Vagina (tissue), 2 donors: Measurements from ENCODE around the gene KCNMB2. TPM values are rescaled to one million over a fixed set of nuclear protein-coding genes. Genes with fewer than 3 reads are reported as not detected.

ENCODE experiments used
- DNase-seq, 2 donors: peaks; one replicate each; pipeline ENCODE4 v3.0.0-alpha.2; 2017; ENCODE audit errors: extremely low spot score in 2 of 2
- H3K27ac ChIP-seq: fragments of 200-600 bp; sonication (generic); one replicate; pipeline ENCODE4 v1.5.1; 2019
- H3K27me3 ChIP-seq: fragments of 200-600 bp; sonication (generic); one replicate; pipeline ENCODE4 v1.5.1; 2019
- H3K36me3 ChIP-seq, 2 donors: fragments of 200-600 bp; sonication (generic); one replicate each; pipeline ENCODE4 v1.5.1; 2017 to 2019
- H3K4me1 ChIP-seq: fragments of 200-600 bp; sonication (generic); one replicate; pipeline ENCODE4 v1.5.1; 2019
- H3K4me3 ChIP-seq, 2 donors: fragments of 200-600 bp; sonication (generic); 1 replicate in 1 of 2; 2 replicates in 1 of 2; pipeline ENCODE4 v1.5.1; 2016 to 2019
- H3K9me3 ChIP-seq: fragments of 200-600 bp; sonication (generic); one replicate; pipeline ENCODE4 v1.5.1; 2019
- POLR2A ChIP-seq, 2 donors: fragments of 450-650 bp; IDR thresholded peaks; one replicate each; pipeline ENCODE4 v1.6.1; 2017; ENCODE audit warnings: antibody characterized with exemption in 2 of 2, mild to moderate bottlenecking in 2 of 2, moderate library complexity in 2 of 2
- POLR2AphosphoS5 ChIP-seq, 2 donors: sonication (generic); formaldehyde crosslinking; IDR thresholded peaks; one replicate each; pipeline ENCODE4 v1.9.0; 2017; ENCODE audit warnings: antibody characterized with exemption in 2 of 2, mild to moderate bottlenecking in 2 of 2, low read depth in 1 of 2; ENCODE audit not compliant: insufficient read depth in 1 of 2
- intact Hi-C: fragments of 100-400 bp; cut with DNase I; formaldehyde crosslinking; loops from one replicate; pipeline ENCODE4 v1.15.1; 2023
- total RNA-seq: library from RNA; depleted of rRNA; stranded (reverse); fragments of >200 nt; gene quantifications from one replicate; pipeline ENCODE4 v1.2.3, GENCODE V29; 2016
- TF ChIP-seq, protein P1 (sequence below), 3 experiments: fragments of 450-650 bp in 2 of 3; fragments of 200-600 bp in 1 of 3; sonication (generic) in 1 of 3; IDR thresholded peaks; one replicate each; pipeline ENCODE4 v1.5.1; 2017 to 2019; ENCODE audit warnings: antibody characterized with exemption in 3 of 3, mild to moderate bottlenecking in 2 of 3, moderate library complexity in 2 of 3

The KCNMB2 gene
- total RNA-seq, 1 donor from 2014 or later, result 1.5 TPM

DNA sequence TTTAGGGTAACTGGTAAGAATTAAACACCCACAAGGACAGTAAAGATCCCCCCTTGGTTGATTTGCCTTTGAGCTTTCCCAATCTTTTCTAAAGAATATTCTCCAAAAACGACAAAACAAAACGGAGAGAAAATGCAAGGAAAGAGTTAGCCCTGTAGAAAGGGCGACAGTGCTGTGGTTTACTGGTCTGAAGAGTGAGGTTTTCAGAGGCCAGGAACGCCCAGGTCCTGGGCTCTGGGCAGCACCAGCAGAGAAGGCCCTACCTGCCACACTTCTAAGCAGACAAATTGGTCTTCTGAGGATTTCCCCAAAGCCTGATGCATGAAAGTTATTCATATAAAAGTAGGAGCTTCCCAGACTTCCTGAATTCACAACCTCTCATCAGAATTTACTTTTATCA, 119.3 kb downstream of the KCNMB2 start:
- Histone ChIP-seq H3K36me3 (no peaks in the 10 kb centered on the region), H3K4me1 (no peaks in the 10 kb centered on the region), H3K9me3 (no peaks in the 10 kb centered on the region), H3K4me3 (no peak overlapping the region), H3K27ac (no peak overlapping the region), H3K27me3 (no peaks in the 10 kb centered on the region)
- intact Hi-C loops, result no loop called here
- TF ChIP-seq POLR2AphosphoS5 (IDR thresholded peaks at IDR 0.05; ENCODE audit: insufficient read depth in 1 of 2, low read depth in 1 of 2) (no peak), POLR2A (IDR thresholded peaks at IDR 0.05) (no peak)
- TF ChIP-seq, protein P1, sequence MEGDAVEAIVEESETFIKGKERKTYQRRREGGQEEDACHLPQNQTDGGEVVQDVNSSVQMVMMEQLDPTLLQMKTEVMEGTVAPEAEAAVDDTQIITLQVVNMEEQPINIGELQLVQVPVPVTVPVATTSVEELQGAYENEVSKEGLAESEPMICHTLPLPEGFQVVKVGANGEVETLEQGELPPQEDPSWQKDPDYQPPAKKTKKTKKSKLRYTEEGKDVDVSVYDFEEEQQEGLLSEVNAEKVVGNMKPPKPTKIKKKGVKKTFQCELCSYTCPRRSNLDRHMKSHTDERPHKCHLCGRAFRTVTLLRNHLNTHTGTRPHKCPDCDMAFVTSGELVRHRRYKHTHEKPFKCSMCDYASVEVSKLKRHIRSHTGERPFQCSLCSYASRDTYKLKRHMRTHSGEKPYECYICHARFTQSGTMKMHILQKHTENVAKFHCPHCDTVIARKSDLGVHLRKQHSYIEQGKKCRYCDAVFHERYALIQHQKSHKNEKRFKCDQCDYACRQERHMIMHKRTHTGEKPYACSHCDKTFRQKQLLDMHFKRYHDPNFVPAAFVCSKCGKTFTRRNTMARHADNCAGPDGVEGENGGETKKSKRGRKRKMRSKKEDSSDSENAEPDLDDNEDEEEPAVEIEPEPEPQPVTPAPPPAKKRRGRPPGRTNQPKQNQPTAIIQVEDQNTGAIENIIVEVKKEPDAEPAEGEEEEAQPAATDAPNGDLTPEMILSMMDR (IDR thresholded peaks at IDR 0.05), result no peak
- DNase-seq, result no peak

DNA sequence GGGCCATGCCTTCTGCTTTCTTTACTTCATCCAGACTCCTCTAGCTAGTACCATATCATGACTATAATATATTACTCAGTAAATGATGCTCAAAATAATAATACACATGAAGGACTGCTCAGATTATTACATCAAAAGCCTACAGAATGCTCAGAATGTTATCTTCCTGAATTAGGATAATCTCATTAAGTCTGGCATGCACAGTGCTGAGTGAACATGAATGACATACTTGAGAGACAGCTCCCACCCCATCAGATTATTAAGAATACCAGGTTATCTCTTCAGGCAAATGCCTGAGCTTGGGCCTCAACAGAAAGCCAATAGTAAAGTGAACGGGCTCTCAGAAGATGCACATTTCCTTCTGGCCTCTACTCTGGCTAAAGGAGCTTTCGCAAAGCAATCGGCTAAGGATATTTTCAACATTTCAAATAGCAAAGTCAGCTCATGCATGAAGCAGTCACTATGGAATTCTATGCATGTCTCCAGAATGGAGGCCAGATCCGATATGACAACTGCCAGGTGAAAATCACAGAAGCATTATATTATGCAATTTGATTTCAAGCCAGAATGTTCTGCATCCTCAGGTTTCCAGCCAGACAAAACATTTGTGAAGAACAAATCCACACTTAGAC, 122.6 kb downstream of the KCNMB2 start:
- no peaks in the 10 kb centered on the region for H3K4me1 ChIP-seq
- H3K27me3 ChIP-seq, result no peaks in the 10 kb centered on the region
- no peaks in the 10 kb centered on the region for H3K9me3 ChIP-seq
- intact Hi-C loops, result no loop called here
- no peaks in the 10 kb centered on the region for H3K36me3 ChIP-seq
- H3K27ac ChIP-seq, result no peak overlapping the region
- TF ChIP-seq, protein P1 (IDR thresholded peaks at IDR 0.05), result no peak
- no peak for TF ChIP-seq POLR2A (IDR thresholded peaks at IDR 0.05)
- no peak for TF ChIP-seq POLR2AphosphoS5 (IDR thresholded peaks at IDR 0.05; ENCODE audit: insufficient read depth in 1 of 2, low read depth in 1 of 2)
- H3K4me3 ChIP-seq, result no peak overlapping the region
- DNase-seq, result no peak

DNA sequence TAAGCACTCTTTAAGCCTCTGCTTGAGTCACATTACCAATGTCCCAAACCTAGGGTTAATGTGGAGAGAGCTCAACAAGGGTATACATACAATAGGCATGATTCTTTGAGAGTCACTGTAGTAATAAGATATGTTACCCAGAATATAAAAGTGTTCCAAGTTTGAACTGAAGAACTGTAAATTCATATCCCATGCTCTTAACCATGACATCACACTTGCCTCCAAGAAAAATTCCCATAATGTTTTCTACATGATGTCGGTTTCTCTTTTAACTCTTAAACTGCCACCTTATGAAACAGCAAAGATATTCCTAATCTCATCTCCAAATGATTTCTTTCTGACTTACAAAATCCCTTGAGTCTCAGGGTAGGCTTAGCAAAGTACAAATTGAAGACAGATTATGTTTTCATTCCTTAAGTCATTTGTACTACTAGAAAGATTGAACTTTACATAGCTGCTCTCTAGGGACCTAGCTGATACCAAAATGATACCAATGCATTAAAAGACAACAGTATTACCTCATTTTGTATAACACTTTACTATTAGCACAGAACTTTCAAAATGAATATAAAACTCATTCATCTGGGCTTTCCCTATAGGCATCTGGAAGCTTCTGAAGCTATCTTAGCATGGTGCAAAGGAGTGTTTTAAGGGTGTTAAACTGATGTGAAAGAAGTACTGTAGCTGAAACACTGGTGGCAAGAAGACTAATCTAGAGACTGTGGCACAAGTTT, 127.1 kb downstream of the KCNMB2 start:
- TF ChIP-seq, protein P1 (IDR thresholded peaks at IDR 0.05), result no peak
- TF ChIP-seq POLR2AphosphoS5 (IDR thresholded peaks at IDR 0.05; ENCODE audit: insufficient read depth in 1 of 2, low read depth in 1 of 2), result no peak
- no peak for TF ChIP-seq POLR2A (IDR thresholded peaks at IDR 0.05)
- H3K4me3 ChIP-seq, result no peak overlapping the region
- intact Hi-C loops, result no loop called here
- H3K36me3 ChIP-seq, result no peaks in the 10 kb centered on the region
- no peak for DNase-seq
- no peaks in the 10 kb centered on the region for H3K4me1 ChIP-seq
- H3K27ac ChIP-seq, result no peak overlapping the region
- no peaks in the 10 kb centered on the region for H3K27me3 ChIP-seq
- H3K9me3 ChIP-seq, result no peaks in the 10 kb centered on the region

DNA sequence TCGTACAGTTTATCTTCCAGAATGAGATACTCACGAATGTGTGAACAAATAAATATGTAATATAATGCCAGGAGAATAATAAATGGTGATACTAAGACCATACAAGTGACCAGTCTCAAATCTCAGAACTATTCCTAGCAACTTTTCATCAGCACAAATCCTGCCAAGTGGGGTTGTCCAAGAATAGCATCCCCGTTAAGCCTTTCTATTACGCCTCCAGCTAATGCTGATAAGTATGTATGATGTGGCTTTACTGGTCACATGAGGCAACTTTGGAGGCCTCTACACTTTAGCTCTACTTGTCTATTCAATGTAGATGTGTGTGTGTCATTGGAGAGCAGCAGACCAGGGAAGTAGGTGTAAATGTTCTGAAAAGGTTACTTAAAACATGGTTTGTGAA, 129.5 kb downstream of the KCNMB2 start:
- Histone ChIP-seq H3K27me3 (no peaks in the 10 kb centered on the region), H3K27ac (no peak overlapping the region), H3K9me3 (no peaks in the 10 kb centered on the region), H3K4me1 (no peaks in the 10 kb centered on the region), H3K36me3 (no peaks in the 10 kb centered on the region), H3K4me3 (no peak overlapping the region)
- no peak for DNase-seq
- TF ChIP-seq, protein P1 (IDR thresholded peaks at IDR 0.05), result no peak
- TF ChIP-seq POLR2AphosphoS5 (IDR thresholded peaks at IDR 0.05; ENCODE audit: insufficient read depth in 1 of 2, low read depth in 1 of 2), result no peak
- no peak for TF ChIP-seq POLR2A (IDR thresholded peaks at IDR 0.05)
- intact Hi-C loops, result no loop called here

DNA sequence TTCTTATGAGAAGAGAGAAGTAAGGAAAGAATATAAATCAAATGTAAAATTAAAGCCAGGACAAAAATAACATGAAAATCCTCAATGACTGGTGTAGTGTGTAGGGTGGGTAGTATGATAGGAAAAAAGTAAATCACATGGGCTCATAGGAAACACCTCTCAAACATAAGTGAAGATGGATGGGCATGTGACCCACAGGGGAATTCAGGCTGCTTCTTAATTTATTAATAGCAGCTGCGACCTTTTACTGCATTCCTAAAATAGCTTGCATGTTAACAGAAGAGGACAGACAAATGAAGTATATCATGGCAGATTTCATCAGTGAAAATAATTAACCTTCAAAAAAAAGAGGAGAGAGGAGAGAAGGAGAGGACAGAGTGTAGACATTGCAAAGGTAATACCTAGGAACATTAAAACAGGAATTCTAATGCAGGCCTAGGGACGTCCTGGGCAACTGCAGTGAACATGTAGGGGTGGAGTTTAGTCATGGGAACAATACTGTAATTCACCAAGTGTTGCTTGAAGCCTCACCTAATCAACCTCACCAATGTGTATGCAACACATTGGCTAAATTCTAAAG, 132.9 kb downstream of the KCNMB2 start:
- Histone ChIP-seq H3K27ac (no peak overlapping the region), H3K4me3 (no peak overlapping the region), H3K9me3 (no peaks in the 10 kb centered on the region), H3K4me1 (no peaks in the 10 kb centered on the region), H3K36me3 (no peaks in the 10 kb centered on the region), H3K27me3 (no peaks in the 10 kb centered on the region)
- TF ChIP-seq POLR2A (IDR thresholded peaks at IDR 0.05), result no peak
- no peak for TF ChIP-seq POLR2AphosphoS5 (IDR thresholded peaks at IDR 0.05; ENCODE audit: insufficient read depth in 1 of 2, low read depth in 1 of 2)
- TF ChIP-seq, protein P1 (IDR thresholded peaks at IDR 0.05), result no peak
- no peak for DNase-seq
- intact Hi-C loops, result no loop called here
